Astrocyte of the cerebellum (primary cell): Measurements from ENCODE around the gene CADM3.

Experiments used
- DNase-seq: peaks from one replicate; pipeline ENCODE4 v3.0.0-alpha.2; 2011; ENCODE audit warnings: low read depth
- H3K4me3 ChIP-seq: 2 replicates; pipeline ENCODE4 v1.5.1; 2011; ENCODE audit warnings: mild to moderate bottlenecking, low read depth, low read length, moderate library complexity
- CTCF ChIP-seq: IDR thresholded peaks from 2 replicates; pipeline ENCODE4 v1.5.1; 2012; ENCODE audit warnings: low read length, low read depth, moderate library complexity, mild to moderate bottlenecking; ENCODE audit errors: missing control alignments
- in situ Hi-C: cut with HindIII; loops from 2 replicates; pipeline ENCODE4 v1.10.0; 2017; ENCODE audit warnings: low sequenced_read_pairs

The CADM3 gene

GRCh38 chr1:159208175-159208825 lies 36.9 kb downstream of the CADM3 start:
- DNase-seq, result no peak
- TF ChIP-seq CTCF, result no peak
- H3K4me3 ChIP-seq, result no peak overlapping the region
- in situ Hi-C loops, result no loop called here

- no peak overlapping the region for H3K4me3 ChIP-seq
- DNase-seq, result no peak
- in situ Hi-C loops, result no loop called here
- no peak for TF ChIP-seq CTCF
Observed at GRCh38 chr1:159209061-159209460, 37.6 kb downstream of the CADM3 start.

GRCh38 chr1:159211331-159212136 lies 40.1 kb downstream of the CADM3 start:
- no peak overlapping the region for H3K4me3 ChIP-seq
- peak; percentile 20 for DNase-seq
- in situ Hi-C loops, result no loop called here
- peak; percentile 88 for TF ChIP-seq CTCF

GRCh38 chr1:159212596-159212995 lies 41.2 kb downstream of the CADM3 start:
- no peak for DNase-seq
- no peak overlapping the region for H3K4me3 ChIP-seq
- TF ChIP-seq CTCF, result no peak
- in situ Hi-C loops, result no loop called here

- TF ChIP-seq CTCF, result peak; percentile 96
- in situ Hi-C loops, result no loop called here
- DNase-seq, result peak; percentile 8
- no peak overlapping the region for H3K4me3 ChIP-seq
Observed at GRCh38 chr1:159214149-159214760, 42.8 kb downstream of the CADM3 start.

GRCh38 chr1:159218649-159219636 lies 47.5 kb downstream of the CADM3 start:
- no peak for TF ChIP-seq CTCF
- no peak for DNase-seq
- H3K4me3 ChIP-seq, result no peak overlapping the region
- in situ Hi-C loops, result no loop called here
